RWPE2 (cell line): Measurements from ENCODE around the gene MRPS22.
"Not testable (repeated sequence)": the region's sequence is repeated elsewhere in the genome, so short reads cannot be mapped to it uniquely, and the experiment has no call there.

Experiments used
- ATAC-seq: fragments of 200-7000 bp; cut with Tn5 transposase; 3 replicates; pipeline ENCODE4 v1.9.1; 2021; ENCODE audit warnings: low read depth
- DNase-seq: peaks from one replicate; pipeline ENCODE4 v3.0.0-alpha.2; 2020; ENCODE audit warnings: low spot score
- H3K27ac ChIP-seq: fragments of 450-650 bp; 2 replicates; pipeline ENCODE4 v1.5.1; 2017; ENCODE audit warnings: mild to moderate bottlenecking; ENCODE audit not compliant: poor library complexity, severe bottlenecking
- H3K27me3 ChIP-seq: fragments of 250-450 bp; sonication (Bioruptor Pico); 2 replicates; pipeline ENCODE4 v1.5.1; 2021; ENCODE audit warnings: mild to moderate bottlenecking, moderate library complexity; ENCODE audit not compliant: insufficient read depth, poor library complexity, severe bottlenecking
- H3K36me3 ChIP-seq: fragments of 250-450 bp; sonication (Bioruptor Pico); 2 replicates; pipeline ENCODE4 v1.5.1; 2020; ENCODE audit warnings: low read depth, mild to moderate bottlenecking, moderate library complexity
- H3K4me1 ChIP-seq: fragments of 250-450 bp; sonication (Bioruptor Pico); 2 replicates; pipeline ENCODE4 v1.5.1; 2021; ENCODE audit warnings: mild to moderate bottlenecking, moderate library complexity; ENCODE audit not compliant: insufficient read depth, poor library complexity, severe bottlenecking
- H3K4me3 ChIP-seq: fragments of 250-450 bp; sonication (Bioruptor Pico); 2 replicates; pipeline ENCODE4 v1.5.1; 2021; ENCODE audit warnings: mild to moderate bottlenecking, moderate library complexity; ENCODE audit not compliant: severe bottlenecking
- H3K9me3 ChIP-seq: fragments of 250-450 bp; sonication (Bioruptor Pico); 2 replicates; pipeline ENCODE4 v1.5.1; 2021; ENCODE audit warnings: mild to moderate bottlenecking, moderate library complexity; ENCODE audit not compliant: severe bottlenecking
- CTCF ChIP-seq: fragments of 450-650 bp; IDR thresholded peaks from one replicate; pipeline ENCODE4 v1.5.1; 2017; ENCODE audit warnings: mild to moderate bottlenecking, moderate library complexity; ENCODE audit not compliant: poor library complexity, severe bottlenecking

MRPS22 gene

GRCh38 chr3:139327861-139328260 is 16.0 kb upstream of the MRPS22 start:
- Histone ChIP-seq H3K9me3 (no peaks in the 10 kb centered on the region), H3K27me3 (peaks cover 17% of the 10 kb centered on the region), H3K4me3 (no peak overlapping the region), H3K27ac (no peak overlapping the region), H3K4me1 (no peaks in the 10 kb centered on the region), H3K36me3 (no peaks in the 10 kb centered on the region)
- TF ChIP-seq CTCF, result no peak
- DNase-seq, result no peak
- no peak for ATAC-seq

- no peak for TF ChIP-seq CTCF
- Histone ChIP-seq H3K4me3 (no peak overlapping the region), H3K9me3 (no peaks in the 10 kb centered on the region), H3K4me1 (no peaks in the 10 kb centered on the region), H3K27ac (no peak overlapping the region), H3K36me3 (no peaks in the 10 kb centered on the region), H3K27me3 (peaks cover 18% of the 10 kb centered on the region)
- DNase-seq, result no peak
- no peak for ATAC-seq
Observed at GRCh38 chr3:139328356-139328755, 15.5 kb upstream of the MRPS22 start.

GRCh38 chr3:139329364-139329850 is 14.4 kb upstream of the MRPS22 start:
- Histone ChIP-seq H3K4me1 (no peaks in the 10 kb centered on the region), H3K4me3 (no peak overlapping the region), H3K27me3 (peaks cover 18% of the 10 kb centered on the region), H3K36me3 (no peaks in the 10 kb centered on the region), H3K9me3 (no peaks in the 10 kb centered on the region), H3K27ac (no peak overlapping the region)
- ATAC-seq (peak; percentile 96), DNase-seq (peak; percentile 79)
- peak; percentile 97 for TF ChIP-seq CTCF

- H3K27me3 ChIP-seq, result peaks cover 18% of the 10 kb centered on the region
- DNase-seq (no peak), ATAC-seq (no peak)
- TF ChIP-seq CTCF, result no peak
- H3K9me3 ChIP-seq, result no peaks in the 10 kb centered on the region
- H3K4me3 ChIP-seq, result no peak overlapping the region
- H3K4me1 ChIP-seq, result no peaks in the 10 kb centered on the region
- no peak overlapping the region for H3K27ac ChIP-seq
- no peaks in the 10 kb centered on the region for H3K36me3 ChIP-seq
Observed at GRCh38 chr3:139332092-139332491, 11.7 kb upstream of the MRPS22 start.

- not testable (repeated sequence) for H3K4me1 ChIP-seq, ATAC-seq, H3K27ac ChIP-seq, H3K9me3 ChIP-seq, H3K36me3 ChIP-seq, H3K4me3 ChIP-seq, DNase-seq
- H3K27me3 ChIP-seq, result peaks cover 16% of the 10 kb centered on the region
Observed at GRCh38 chr3:139334675-139335074, 9.1 kb upstream of the MRPS22 start.
